RWPE2 (cell line): Measurements from ENCODE around the gene EBF4.

ENCODE experiments used
- ATAC-seq: fragments of 200-7000 bp; cut with Tn5 transposase; 3 replicates; pipeline ENCODE4 v1.9.1; 2021; ENCODE audit warnings: low read depth
- DNase-seq: peaks from one replicate; pipeline ENCODE4 v3.0.0-alpha.2; 2020; ENCODE audit warnings: low spot score
- H3K27ac ChIP-seq: fragments of 450-650 bp; 2 replicates; pipeline ENCODE4 v1.5.1; 2017; ENCODE audit warnings: mild to moderate bottlenecking; ENCODE audit not compliant: poor library complexity, severe bottlenecking
- H3K27me3 ChIP-seq: fragments of 250-450 bp; sonication (Bioruptor Pico); 2 replicates; pipeline ENCODE4 v1.5.1; 2021; ENCODE audit warnings: mild to moderate bottlenecking, moderate library complexity; ENCODE audit not compliant: insufficient read depth, poor library complexity, severe bottlenecking
- H3K36me3 ChIP-seq: fragments of 250-450 bp; sonication (Bioruptor Pico); 2 replicates; pipeline ENCODE4 v1.5.1; 2020; ENCODE audit warnings: low read depth, mild to moderate bottlenecking, moderate library complexity
- H3K4me1 ChIP-seq: fragments of 250-450 bp; sonication (Bioruptor Pico); 2 replicates; pipeline ENCODE4 v1.5.1; 2021; ENCODE audit warnings: mild to moderate bottlenecking, moderate library complexity; ENCODE audit not compliant: insufficient read depth, poor library complexity, severe bottlenecking
- H3K4me3 ChIP-seq: fragments of 250-450 bp; sonication (Bioruptor Pico); 2 replicates; pipeline ENCODE4 v1.5.1; 2021; ENCODE audit warnings: mild to moderate bottlenecking, moderate library complexity; ENCODE audit not compliant: severe bottlenecking
- H3K9me3 ChIP-seq: fragments of 250-450 bp; sonication (Bioruptor Pico); 2 replicates; pipeline ENCODE4 v1.5.1; 2021; ENCODE audit warnings: mild to moderate bottlenecking, moderate library complexity; ENCODE audit not compliant: severe bottlenecking
- CTCF ChIP-seq: fragments of 450-650 bp; IDR thresholded peaks from one replicate; pipeline ENCODE4 v1.5.1; 2017; ENCODE audit warnings: mild to moderate bottlenecking, moderate library complexity; ENCODE audit not compliant: poor library complexity, severe bottlenecking

Gene EBF4

GRCh38 chr20:2759603-2760296 is 67.2 kb downstream of the EBF4 start:
- H3K4me3 ChIP-seq: no peak overlapping the region
- no peaks in the 10 kb centered on the region for H3K9me3 ChIP-seq
- H3K27ac ChIP-seq: no peak overlapping the region
- H3K27me3 ChIP-seq: no peaks in the 10 kb centered on the region
- DNase-seq (no peak), ATAC-seq (no peak)
- no peaks in the 10 kb centered on the region for H3K36me3 ChIP-seq
- no peak for TF ChIP-seq CTCF
- H3K4me1 ChIP-seq: no peaks in the 10 kb centered on the region

GRCh38 chr20:2760297-2760951 is 67.8 kb downstream of the EBF4 start:
- DNase-seq (no peak), ATAC-seq (no peak)
- Histone ChIP-seq H3K36me3 (no peaks in the 10 kb centered on the region), H3K9me3 (no peaks in the 10 kb centered on the region), H3K4me1 (no peaks in the 10 kb centered on the region), H3K27me3 (no peaks in the 10 kb centered on the region), H3K27ac (no peak overlapping the region), H3K4me3 (no peak overlapping the region)
- TF ChIP-seq CTCF: no peak

- Histone ChIP-seq H3K9me3 (no peaks in the 10 kb centered on the region), H3K27ac (no peak overlapping the region), H3K4me1 (no peaks in the 10 kb centered on the region), H3K36me3 (no peaks in the 10 kb centered on the region), H3K27me3 (no peaks in the 10 kb centered on the region), H3K4me3 (no peak overlapping the region)
- TF ChIP-seq CTCF: no peak
- DNase-seq (no peak), ATAC-seq (no peak)
Measured at GRCh38 chr20:2760952-2761305, 68.3 kb downstream of the EBF4 start.

GRCh38 chr20:2761885-2762284 is 69.3 kb downstream of the EBF4 start:
- ATAC-seq (no peak), DNase-seq (no peak)
- Histone ChIP-seq H3K27ac (no peak overlapping the region), H3K36me3 (no peaks in the 10 kb centered on the region), H3K4me1 (no peaks in the 10 kb centered on the region), H3K9me3 (no peaks in the 10 kb centered on the region), H3K4me3 (no peak overlapping the region), H3K27me3 (no peaks in the 10 kb centered on the region)
- no peak for TF ChIP-seq CTCF

GRCh38 chr20:2762578-2763131 is 70.1 kb downstream of the EBF4 start:
- Histone ChIP-seq H3K4me3 (no peak overlapping the region), H3K4me1 (no peaks in the 10 kb centered on the region), H3K9me3 (no peaks in the 10 kb centered on the region), H3K27me3 (no peaks in the 10 kb centered on the region), H3K36me3 (no peaks in the 10 kb centered on the region), H3K27ac (no peak overlapping the region)
- DNase-seq: no peak
- TF ChIP-seq CTCF: no peak
- ATAC-seq: no peak
